Stimulated activated CD8-positive, alpha-beta memory T cell treated with anti-CD3 and anti-CD28 coated beads, Interleukin-15, amount 100 ng/mL, for 48 hours (primary cell): ENCODE measurements around the gene RIMBP2.
"Not testable (repeated sequence)": the region's sequence is repeated elsewhere in the genome, so short reads cannot be mapped to it uniquely, and the experiment has no call there.

ENCODE experiments used
- DNase-seq, 2 donors: peaks; one replicate each; pipeline ENCODE4 v3.0.0-alpha.2; 2020; ENCODE audit warnings: low read depth in 2 of 2

The RIMBP2 gene, protein sequence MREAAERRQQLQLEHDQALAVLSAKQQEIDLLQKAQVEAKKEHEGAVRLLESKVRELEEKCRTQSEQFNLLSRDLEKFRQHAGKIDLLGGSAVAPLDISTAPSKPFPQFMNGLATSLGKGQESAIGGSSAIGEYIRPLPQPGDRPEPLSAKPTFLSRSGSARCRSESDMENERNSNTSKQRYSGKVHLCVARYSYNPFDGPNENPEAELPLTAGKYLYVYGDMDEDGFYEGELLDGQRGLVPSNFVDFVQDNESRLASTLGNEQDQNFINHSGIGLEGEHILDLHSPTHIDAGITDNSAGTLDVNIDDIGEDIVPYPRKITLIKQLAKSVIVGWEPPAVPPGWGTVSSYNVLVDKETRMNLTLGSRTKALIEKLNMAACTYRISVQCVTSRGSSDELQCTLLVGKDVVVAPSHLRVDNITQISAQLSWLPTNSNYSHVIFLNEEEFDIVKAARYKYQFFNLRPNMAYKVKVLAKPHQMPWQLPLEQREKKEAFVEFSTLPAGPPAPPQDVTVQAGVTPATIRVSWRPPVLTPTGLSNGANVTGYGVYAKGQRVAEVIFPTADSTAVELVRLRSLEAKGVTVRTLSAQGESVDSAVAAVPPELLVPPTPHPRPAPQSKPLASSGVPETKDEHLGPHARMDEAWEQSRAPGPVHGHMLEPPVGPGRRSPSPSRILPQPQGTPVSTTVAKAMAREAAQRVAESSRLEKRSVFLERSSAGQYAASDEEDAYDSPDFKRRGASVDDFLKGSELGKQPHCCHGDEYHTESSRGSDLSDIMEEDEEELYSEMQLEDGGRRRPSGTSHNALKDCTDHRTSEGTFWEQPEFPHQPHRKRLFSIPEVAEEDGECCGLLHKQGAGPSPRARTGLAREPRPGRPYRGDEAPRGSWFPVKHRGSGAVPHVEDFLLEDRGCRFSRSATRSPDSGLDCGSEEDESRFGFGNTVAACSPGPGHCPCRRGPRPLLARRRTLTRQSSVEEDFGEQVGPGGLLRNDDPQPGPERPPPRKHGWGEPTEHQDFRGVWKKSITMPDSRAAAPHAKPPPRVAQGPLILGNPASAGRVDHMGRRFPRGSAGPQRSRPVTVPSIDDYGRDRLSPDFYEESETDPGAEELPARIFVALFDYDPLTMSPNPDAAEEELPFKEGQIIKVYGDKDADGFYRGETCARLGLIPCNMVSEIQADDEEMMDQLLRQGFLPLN (N-terminal part only)

DNA sequence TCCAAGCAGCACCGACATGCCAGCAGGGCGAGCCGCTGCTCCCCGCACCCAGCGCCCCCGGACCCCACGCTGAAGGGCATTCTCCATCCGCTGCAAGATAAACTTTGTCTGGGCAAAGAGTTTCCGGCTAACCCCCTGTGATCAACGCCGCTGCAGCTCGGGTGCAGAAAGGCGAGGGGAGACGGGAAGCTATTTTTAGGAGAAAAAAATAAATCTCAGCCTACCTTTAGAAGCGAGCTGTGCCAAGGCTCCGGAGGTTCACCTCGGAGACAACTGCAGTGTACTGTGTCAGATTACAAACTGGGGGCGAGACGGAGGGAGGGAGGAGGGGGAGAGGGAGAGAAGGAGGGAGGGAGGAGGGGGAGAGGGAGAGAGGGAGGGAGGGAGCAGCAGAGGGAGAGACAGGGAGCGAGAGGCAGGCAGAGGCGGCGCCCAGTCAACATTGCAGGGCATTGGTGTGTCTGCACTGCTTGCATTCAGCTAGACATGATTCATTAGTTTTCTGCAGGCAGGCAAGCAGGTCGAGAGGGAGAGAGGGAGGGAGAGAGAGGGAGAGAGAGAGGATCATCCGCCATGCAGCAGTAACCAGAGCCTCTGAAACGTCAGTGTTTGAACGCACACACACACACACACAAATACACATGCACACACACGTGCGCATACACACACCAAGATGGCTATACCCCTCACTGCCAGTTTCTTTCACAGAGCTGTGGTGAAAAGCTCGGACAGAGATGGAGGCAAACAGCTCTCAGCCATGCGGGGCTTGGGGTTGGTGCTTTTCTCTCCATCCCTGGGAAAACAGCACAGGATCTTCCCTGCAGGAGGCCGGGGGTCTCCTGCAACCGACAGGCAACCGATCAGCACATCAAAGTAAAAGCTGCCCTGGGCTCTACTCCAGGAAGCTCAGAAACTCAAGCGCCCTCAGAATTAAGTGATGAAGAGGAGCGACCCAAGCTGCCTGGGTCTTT is at the start of gene RIMBP2:
Gene RIMBP2, minus strand, starts transcription at position 302 of the 971 bp plus-strand sequence. CDS start 237,286 bp downstream, outside the sequence.
- no peak for DNase-seq

DNA sequence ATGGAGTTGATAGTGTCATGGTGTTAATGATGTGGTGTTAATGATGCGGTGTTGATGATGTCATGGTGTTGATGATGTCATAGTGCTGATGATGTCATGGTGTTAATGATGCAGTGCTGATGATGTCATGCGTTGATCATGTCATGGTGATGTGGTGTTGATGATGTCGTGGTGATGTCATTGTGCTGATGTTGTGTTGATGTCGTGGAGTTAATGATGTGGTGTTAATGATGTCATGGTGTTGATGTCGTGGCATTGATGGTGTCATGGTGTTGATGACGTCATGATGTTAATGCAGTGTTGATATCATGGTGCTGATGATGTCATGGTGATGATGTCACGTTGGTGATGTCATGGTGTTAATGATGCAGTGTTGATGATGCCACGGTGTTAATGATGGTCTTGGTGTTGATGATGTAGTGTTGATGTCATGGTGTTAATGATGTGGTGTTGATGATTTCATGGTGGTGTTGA is 49.1 kb upstream of the RIMBP2 start:
- no peak for DNase-seq

DNA sequence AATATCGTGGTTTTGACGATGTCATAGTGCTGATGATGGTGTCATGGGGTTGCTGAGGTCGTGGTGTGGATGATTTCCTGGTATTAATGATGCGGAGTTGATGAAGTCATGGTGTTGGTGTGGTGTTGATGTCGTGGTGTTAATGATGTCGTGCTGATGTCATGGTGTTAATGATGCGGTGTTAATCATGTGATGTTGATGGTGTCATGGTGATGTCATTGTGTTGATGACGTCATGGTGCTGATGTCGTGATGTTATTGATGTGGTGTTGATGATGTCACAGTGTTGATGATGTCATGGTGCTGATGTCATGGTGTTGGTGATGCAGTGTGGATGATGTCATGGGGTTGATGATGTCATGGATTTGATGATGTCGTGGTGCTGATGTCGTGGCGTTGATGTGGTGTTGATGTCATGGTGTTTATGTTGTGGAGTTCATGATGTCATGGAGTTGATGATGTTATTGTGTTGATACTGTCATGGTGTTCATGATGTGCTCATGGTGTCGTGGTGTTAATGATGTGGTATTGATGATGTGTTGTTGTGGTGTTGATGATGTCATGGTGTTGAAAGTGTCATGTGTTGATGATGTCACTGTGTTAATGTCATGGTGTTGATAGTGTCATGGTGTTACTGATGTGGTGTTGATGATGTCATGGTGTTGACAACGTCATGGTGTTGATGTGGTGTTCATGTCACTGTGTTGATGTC is 48.5 kb upstream of the RIMBP2 start:
- no peak for DNase-seq

DNA sequence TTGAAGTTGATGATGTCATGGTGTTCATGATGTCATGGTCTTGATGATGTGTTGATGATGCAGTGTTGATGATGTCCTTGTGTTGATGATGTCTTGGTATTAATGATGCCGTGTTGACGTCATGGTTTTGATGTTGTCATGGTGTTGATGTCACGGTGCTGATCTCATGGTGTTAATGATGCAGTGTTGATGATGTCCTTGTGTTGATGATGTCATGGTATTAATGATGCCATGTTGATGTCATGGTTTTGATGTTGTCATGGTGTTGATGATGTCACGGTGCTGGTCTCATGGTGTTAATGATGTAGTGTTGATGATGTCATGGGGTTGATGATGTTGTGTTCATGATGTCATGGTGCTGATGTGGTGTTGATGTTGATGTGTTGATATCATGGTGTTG is 48.0 kb upstream of the RIMBP2 start:
- DNase-seq: no peak

DNA sequence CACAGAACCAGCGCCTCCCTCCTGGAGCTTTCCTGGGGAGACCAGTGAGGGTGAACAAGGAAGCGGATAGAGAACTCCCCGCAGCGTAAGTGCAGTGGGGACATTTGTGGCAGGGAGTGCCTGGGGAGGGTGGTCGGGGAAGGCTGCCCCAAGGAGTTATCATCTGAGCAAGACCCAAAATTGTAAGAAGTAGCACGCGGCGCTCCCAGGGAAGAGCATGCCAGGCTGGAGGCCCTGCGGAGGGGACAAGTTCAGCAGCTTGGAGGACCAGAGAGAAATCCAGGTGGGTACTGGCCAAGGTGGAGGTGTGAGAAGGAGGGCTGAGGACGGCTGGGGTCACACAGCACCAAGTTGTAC is 46.2 kb upstream of the RIMBP2 start:
- no peak for DNase-seq

DNA sequence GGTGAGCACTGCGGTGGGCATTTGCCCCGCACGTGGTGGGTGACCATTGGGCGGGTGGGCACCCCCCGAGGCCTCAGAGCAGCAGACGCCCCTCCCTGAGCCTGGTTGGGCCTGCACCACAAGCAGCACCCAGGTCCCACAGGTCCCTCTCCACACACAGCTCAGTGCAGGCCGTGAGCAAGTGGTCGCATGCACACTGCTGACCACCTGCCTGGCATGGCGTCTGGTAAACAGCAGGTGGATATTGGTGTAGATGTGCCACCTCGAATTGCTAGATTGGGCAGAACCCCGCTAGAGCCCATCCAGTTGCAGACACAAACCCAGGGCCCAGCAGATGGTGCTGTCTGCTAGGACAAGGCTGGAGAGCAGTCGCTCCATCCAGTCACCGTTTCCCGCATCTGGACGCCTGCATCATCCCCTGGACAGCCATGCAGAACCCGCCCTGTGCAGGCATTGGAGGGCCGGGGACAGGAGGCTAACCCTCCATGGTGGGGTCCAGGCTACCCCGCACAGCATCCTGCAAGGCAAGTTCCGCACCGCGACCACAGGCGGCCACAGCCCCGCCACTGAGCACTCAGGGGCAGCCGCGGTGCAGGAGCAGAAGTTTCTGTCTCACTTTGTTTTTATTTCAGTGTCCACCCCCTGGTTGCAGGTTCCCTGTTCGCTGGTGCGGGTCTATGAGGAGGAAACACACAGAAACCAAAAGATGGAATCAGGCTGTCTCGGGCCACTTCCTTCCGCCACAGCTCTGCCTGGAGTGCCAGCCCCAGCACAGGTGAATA is 45.6 kb upstream of the RIMBP2 start:
- peak in 1 of 2 donors; percentile 37 for DNase-seq

DNA sequence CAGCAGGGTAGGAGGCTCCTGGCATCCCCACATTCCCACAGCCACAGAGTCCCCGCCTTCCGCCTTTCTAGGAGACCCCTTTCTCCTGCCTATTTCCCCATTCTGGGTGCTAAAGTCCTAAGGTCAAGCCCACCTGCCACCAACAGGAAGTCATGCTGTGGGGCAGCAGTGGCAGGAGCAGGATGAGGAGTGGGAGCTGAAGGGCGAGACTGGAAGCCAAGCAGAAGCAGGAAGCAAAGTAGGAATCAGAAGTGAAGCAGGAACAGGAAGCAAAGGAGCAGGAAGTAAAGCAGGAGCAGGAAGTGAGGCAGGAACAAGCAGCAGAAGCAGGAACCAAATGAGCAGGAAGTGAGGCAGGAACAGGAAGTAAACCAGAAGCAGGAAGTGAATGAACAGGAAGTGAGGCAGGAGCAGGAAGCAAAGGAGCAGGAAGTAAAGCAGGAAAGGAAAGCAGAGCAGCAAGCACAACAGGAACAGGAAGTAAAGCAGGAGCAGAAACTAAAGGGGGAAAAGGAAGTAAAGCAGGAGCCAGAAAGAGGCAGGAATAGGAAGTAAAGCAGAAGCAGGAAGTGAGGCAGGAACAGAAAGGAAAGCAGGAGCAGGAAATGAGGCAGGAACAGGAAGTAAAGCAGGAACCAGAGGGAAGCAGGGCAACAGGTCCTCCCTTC is 38.3 kb upstream of the RIMBP2 start:
- DNase-seq: no peak

DNA sequence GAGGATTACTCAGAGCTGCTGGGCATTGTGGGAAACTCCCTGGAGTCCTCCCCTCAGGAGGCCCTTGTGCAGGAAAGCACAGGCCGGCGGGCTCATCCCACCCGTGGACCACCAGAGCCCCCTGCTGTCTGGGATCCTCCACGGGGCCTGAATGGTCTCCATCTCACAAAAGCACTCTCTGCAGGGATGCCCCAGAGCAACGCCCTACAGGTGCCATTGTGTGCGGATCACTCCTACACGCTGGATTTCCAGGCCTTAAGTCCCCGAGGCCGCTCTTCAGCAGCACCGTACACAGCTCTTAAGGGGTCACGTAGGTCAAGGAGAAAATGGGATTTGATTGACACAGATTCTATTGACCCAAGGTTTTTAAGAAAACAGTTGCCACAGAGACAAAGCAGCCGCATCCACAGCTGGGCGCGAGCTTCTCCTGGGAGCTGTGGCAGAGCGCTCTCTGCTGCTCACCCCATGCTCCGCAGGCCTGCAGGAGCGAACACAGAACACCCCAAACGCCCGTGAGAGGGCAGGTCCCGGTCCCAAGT is 36.7 kb upstream of the RIMBP2 start:
- DNase-seq: no peak

DNA sequence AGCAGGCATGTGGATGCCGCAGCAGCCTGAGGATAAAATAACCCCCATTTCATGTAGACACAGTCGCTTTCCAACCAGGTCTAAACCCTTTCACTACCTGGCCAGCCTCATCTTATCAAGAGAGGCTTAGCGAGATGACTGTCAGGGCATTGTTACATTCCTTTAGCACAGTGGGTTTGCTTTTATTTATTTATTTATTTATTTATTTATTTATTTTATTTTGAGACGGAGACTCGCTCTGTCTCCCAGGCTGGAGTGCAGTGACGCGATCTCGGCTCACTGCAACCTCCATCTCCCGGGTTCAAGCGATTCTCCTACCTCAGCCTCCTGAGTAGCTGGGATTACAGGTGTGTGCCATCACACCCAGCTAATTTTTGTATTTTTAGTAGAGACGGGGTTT is 35.9 kb upstream of the RIMBP2 start:
- not testable (repeated sequence) for DNase-seq

DNA sequence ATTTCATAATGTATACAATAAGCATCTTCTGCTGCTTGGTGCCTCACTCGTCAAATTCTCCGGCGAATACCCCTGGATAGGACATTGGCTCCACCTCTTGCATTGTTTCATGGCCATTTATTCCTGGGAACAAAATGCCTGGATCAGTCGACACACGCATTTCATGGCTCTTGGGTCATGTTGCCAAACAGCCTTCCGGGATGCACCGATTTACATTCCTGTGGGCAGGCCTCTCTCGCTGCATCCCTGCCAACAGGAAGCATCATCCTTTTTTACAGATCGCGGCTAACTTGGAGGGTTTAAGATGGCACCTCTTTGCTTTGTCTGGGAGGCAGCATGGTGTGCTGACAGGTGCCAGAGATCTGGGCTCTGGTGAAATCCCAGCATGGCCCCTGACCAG is 32.7 kb upstream of the RIMBP2 start:
- no peak for DNase-seq

DNA sequence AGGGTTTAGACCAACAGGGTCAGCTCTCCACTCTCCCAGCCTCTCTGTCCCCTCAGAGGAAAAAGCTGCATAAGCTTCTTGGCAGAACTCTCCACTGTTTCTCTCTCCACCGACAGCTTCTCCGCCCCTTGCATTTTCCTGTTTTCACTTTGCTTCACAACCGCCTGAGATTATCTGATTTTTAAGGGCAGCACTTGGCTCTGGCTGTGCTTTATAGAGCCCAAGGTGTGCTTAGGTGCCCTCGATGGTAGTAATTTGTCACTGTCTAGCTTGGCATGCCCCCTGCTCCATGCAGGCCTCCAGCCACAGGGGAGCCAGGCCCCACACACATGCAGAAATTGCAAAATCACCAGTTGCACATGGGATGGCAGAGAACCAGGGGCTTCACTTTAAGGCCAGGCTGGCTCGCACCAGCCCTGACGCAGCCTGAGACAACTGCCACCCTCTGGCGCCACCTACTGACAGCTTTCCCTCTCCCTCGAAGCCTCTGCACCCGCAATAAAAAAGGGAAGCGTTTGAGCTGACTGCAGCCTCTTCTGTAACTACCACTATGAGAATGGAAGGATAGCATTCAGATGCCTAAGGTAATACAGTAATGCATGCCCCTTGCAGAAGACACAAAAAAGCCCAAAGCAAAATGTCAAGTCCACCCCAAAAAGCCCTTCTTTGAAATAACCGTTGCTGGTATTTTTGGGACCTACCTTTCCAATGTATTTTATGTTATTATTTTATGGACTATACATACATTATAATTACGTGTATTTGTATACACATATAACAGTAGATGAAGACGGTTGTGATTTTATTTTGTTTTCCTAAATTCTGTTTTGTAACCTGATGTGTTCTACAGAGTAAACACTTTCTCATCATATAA is 32.0 kb upstream of the RIMBP2 start:
- DNase-seq: peak; percentile 45 to 49

DNA sequence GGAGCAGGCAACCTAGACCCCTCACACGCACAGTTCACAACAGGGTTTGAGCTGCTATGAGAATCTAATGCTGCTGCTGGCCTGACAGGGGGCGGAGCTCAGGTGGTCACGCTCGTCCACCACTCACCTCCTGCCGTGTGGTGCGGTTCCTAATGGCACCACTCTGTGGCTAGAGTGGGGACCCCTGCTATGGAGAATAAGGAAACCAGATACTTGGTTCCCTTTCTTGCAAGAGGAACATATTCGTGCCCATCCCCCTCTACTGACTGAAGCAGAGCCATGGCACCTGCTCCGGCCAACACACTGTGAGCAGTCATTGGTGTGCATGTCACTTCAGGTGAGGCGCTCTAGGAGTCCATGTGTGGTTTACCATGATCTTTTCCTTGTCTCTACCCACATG is 30.4 kb upstream of the RIMBP2 start:
- no peak for DNase-seq

DNA sequence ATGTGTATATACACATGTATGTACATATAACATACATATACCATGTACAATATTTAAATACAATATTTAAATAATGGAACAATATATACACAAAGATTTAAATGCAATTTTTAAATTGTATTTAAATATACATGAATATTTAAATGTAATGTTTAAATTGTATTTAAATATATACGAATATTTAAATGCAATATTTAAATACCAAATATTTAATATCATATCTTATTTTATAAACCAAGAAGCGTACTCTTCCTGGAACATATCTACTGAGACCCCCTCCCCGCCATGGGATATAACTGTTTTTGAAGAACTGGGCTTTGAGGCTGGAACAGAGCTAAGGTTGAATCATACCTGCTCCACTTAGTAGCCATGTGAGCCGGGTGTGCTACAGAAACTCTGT is 29.8 kb upstream of the RIMBP2 start:
- DNase-seq: no peak

DNA sequence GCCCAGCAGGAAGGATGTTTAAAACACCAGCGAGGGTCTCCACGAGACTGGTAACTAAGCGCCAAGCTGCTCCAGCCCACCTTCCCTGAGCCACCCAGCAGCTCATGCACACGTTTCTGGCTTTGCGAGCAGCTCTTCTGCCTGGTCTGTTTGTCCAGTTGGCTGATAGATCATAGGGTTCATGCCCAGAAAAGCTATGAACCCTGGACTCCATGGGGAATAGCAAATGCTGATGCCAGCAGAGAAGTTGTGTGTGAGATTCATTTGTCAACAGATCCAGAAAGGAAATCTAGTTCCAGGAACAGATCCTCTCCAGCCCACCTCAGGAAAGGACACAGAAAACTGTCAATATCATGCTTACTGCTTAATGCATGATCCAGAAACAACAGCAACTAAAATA is 28.2 kb upstream of the RIMBP2 start:
- no peak for DNase-seq

DNA sequence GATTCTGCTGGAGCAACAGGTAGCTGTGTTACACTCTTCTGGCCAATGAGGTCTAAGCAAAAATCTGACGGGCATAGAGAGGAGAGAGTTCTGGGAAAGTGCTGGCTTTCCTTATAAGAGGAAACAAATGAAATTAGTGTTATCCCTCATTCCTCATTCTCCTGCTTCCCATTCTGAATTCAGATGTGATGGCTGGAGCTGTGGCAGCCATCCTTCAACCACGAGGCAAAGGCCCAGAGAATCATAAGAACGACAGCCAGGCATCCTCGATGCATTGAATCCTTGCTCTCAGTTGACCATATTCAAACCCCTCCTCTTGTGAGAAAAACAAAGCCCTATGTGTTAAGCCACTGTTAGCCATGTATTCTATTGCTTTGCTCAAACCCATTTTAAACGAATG is 27.5 kb upstream of the RIMBP2 start:
- DNase-seq: no peak

DNA sequence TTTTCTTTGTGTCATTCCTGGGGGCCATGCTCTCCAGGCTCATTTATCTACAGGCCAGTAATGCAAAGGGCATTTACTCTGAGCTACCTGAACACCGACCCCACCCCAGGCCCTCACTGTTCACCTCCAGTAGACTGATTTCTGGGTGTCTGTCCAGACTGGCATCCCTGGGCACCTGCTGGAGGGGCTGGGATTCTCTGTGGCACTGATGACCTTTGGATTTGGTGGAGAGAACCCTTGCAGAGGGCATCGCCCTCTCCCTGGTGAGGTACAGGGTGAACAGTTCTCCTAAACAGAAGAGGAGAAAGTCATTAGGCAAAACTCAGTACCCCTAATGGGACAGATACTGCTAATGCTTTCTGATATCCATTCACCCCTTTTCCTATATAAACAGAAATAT is 27.1 kb upstream of the RIMBP2 start:
- DNase-seq: no peak

DNA sequence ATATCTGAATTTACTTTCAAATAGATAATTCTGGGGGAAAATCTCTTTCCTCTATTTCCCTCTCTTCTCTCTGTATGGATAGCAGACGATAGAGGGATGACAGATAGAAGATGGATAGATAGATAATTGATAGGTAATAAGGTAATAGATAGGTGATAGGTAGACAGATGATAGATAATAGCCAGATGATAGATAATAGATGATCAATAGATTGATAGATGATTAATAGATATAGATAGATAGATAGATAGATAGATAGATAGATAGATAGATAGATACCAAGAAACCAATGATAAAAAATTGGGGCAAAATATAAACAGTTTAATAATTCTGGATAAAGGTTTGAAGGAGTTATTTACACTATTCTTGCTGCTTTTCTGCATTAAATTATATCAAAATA is 26.6 kb upstream of the RIMBP2 start:
- no peak for DNase-seq

DNA sequence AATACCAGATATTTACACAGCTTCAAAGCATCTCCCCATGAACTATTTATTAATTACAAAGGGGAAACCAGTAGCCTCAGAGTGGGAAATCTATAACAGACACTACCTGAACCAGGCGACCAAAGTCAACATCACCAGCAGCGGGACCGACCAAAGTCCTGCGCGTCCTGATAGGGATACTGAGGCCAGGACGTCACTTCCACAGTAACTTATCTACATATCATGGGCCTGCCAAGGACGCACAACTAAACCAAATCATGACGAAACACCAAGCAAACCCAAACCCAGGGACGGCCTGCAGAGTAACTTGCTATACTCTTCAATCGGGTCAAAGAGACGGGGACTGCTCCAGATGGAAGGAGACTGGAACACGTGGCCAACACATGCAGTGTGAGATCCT is 26.0 kb upstream of the RIMBP2 start:
- no peak for DNase-seq
